Hematopoietic multipotent progenitor cell treated with erythropoietin and hydrocortisone succinate and interleukin-3 and kit ligand, for 17 days (in vitro differentiated cells): ENCODE results near the gene FAM168A.
A peak's percentile ranks its signal among the peaks of the same experiment; 100 is the strongest.

Source experiments
- DNase-seq: peaks from one replicate; pipeline ENCODE4 v3.0.0-alpha.2; 2015; ENCODE audit warnings: low spot score

Gene FAM168A

GRCh38 chr11:73388265-73389133, 209.4 kb downstream of the FAM168A start:
- no peak for DNase-seq

- DNase-seq, result no peak
Measured at GRCh38 chr11:73387594-73388264, 210.2 kb downstream of the FAM168A start.

- no peak for DNase-seq
Measured at GRCh38 chr11:73386546-73386945, 211.4 kb downstream of the FAM168A start.

GRCh38 chr11:73386016-73386415, 211.9 kb downstream of the FAM168A start:
- no peak for DNase-seq

- DNase-seq, result no peak
Measured at GRCh38 chr11:73384872-73385689, 212.8 kb downstream of the FAM168A start.

GRCh38 chr11:73384531-73384871, 213.4 kb downstream of the FAM168A start:
- no peak for DNase-seq

GRCh38 chr11:73384125-73384441, 213.8 kb downstream of the FAM168A start:
- no peak for DNase-seq

- no peak for DNase-seq
Measured at GRCh38 chr11:73383249-73384124, 214.4 kb downstream of the FAM168A start.

GRCh38 chr11:73382747-73383146, 215.2 kb downstream of the FAM168A start:
- DNase-seq, result no peak

- DNase-seq, result no peak
Measured at GRCh38 chr11:73382183-73382582, 215.7 kb downstream of the FAM168A start.

GRCh38 chr11:73381589-73381988, 216.3 kb downstream of the FAM168A start:
- no peak for DNase-seq

GRCh38 chr11:73380897-73381410, 217.0 kb downstream of the FAM168A start:
- no peak for DNase-seq

GRCh38 chr11:73380331-73380730, 217.6 kb downstream of the FAM168A start:
- DNase-seq, result no peak

GRCh38 chr11:73379189-73379880, 218.6 kb downstream of the FAM168A start:
- no peak for DNase-seq

GRCh38 chr11:73376803-73377629, 220.9 kb downstream of the FAM168A start:
- DNase-seq, result peak; percentile 43

GRCh38 chr11:73376160-73376802, 221.6 kb downstream of the FAM168A start, which contains the start of gene RELT:
Gene RELT (plus strand): TSS chr11:73376399. CDS start chr11:73389137, 12,738 bp downstream.
- DNase-seq, result peak; percentile 90

GRCh38 chr11:73375830-73376159, 222.1 kb downstream of the FAM168A start:
- DNase-seq, result no peak

GRCh38 chr11:73374151-73374550, 223.8 kb downstream of the FAM168A start:
- no peak for DNase-seq

GRCh38 chr11:73372375-73372993, 225.4 kb downstream of the FAM168A start:
- no peak for DNase-seq
